Colon (tissue), 2 donors: ENCODE data around the gene TAS2R41.

Experiments used
- FAIRE-seq: peaks from 2 replicates; lab custom pipeline; 2012; peaks lifted over from hg19 to GRCh38; lab: Jason Lieb, UNC
- donor health status: control.
- donor health status: control.

Gene TAS2R41

DNA sequence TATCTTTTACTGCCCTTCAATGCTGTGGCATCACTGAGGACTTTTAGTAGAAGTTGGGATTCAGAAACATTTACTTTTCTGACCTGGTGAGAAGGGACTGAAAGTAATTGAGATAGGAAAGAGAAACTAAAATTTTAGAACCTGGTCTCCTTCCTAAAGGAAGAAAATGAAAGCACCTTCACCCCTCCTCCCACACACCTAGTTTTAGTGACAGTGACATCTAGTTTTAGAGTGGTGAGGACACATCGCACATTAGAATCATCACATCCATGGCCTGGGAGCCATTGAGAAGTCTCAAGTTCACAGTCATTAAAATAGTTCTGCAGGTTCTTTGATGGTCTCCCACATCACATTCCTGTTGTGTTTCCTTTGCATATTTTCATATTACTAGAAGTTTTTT, 16.1 kb downstream of the TAS2R41 start:
- no peak for FAIRE-seq

DNA sequence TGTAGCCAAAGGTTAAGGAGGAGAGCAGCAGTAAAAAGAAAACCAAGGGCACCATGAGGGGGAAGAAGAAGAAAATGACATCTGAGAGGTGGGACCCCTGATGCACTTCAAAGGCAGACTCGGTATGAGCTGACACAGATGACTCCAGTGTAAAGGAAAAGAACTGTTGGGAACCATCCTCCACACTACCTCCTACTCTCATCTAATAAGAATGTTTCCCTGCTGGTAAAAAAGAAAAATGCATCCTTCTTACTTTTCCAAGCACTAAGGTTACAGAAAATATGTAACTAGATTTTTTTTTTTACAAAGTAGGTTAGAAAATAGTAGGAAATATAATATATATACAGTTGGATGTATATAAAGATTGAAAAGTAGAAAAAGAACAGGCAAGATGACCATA, 16.9 kb downstream of the TAS2R41 start:
- no peak for FAIRE-seq

DNA sequence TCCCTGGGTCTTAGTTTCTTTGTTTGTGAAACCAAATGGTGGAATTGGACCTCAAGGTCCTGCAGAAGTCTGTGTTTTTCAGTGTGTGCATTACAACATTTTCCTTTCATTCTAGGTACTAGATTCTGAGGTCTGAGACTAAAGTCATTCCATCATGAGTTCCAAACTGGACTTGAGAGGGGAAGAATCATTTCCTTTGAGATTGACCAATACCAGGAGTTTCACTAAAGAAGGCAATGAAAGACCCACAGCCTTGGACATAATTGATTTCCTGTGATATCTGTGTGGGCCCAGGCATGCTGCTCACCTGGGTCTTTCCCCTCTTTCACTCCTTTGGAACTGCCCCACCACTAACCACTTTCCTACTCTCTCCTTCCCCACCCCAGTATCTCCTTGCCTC, 18.2 kb downstream of the TAS2R41 start:
- no peak for FAIRE-seq

DNA sequence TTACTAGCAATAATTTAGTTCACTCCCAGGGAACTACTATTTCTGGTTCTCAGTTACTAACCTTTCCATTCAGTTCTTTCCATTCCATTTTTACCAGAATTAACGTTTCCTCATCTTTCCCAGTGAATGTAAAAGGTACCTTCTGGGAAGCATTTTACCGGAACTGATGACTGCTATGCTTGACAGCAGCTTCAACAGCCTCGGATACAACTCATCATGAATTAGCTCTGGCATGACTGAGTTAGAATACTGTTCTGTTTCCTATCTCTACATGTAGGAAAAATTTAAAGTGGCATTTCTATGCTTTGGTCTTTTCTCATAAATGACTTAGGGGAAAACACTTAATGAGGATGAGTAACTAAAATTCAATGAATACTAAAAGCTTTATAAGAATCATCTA, 18.6 kb downstream of the TAS2R41 start:
- FAIRE-seq, result no peak

DNA sequence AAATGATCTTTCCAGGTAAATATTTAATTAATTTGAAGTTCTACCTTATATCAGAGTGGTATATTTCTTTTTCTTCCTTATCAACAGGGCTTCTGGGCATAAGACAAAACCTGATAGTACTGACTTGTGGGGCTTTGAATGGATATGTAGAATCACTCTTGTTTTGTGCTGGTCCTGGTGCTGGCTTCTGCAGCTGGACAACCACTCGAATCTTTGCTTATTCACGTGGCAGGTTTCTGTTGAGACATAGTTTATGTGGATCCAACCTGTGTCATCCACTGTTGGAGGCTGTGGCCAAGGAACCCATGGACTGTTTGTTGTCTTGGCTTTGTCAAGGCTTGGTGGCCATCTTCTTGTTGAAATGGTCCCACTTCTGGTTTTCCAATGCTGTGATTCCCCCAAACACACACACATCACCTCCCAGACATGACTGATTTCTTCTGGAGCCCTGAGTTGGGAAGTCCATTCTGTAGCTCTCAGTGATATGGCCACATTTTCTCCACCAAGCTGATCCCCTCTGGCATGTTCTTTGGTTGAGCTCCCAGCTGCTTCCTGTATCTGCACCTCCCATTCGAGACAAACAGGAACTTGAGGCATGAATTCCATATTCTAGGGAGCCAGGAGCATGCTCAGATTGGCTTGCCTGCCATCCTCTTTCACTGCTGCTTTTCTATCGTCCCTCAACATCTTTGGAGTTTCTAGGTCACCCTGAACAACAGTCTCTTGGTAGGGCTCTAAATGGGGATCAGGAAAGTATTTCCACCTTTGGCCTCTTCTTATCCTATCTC, 19.5 kb downstream of the TAS2R41 start:
- FAIRE-seq, result no peak

DNA sequence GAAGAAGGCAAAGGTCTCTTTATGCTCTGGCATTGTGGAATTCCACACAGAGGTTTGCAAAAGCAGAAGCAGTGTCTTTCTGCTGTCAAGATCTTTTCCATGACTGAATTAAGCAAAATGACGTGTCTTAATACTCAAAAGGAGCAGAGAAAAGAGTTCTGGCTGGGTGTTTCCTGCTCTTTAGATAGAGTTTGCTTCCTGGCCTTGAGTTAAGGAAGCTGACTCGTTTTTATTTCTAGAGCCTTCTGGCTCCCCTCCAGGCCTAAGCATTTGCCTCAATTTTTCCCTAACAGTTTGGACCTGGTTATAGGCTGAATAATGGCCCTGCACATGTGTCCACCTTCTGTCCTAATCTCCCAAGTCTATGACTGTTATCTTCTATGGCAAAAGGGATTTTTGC, 21.6 kb downstream of the TAS2R41 start:
- FAIRE-seq, result no peak

DNA sequence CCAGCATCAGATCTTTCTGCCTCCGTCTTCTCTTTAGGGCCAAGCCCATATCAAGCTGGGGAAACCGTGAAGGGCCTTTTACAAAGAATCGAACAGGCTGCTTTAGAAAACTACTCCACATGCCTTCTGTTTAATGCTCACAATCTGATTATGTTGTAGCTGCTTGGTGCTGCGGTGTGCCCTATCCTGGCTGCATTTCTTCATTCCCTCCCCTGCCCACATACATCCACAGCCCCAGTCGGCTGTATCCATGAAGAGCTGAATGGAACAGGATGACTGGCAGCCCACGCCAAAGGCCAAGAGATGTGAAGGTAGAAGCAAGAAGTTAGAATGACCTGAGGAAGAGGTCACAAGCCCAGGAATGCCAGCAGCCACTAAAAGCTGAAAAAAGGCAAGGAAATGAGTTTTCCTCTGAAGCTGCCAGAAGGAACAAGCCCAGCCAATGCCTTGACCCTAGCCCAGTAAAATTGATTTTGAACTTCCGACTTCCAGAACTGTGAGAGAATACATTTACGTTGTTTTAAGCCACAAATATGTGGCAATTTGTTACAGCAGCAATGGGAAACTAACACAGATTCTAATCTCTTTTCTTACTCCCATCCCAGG, 22.2 kb downstream of the TAS2R41 start:
- FAIRE-seq, result no peak

DNA sequence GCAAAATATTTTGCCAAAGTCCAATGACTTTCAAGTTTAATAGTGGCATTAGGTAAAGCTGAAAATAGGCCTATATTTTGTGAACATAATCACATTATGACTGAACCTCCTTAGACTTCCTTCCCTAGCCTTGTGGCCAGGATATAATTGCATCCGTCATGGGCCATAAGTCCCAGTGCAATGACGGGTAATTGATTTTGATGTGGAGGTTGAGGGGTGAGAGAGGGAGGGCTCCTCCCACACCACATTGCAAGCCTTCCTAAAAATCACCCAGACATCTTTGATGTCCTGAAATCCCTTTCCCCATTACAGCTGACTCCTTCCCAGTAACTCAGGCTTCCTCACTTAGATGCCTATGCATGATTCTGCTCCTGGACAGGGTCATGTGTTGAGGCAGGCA, 25.6 kb downstream of the TAS2R41 start:
- no peak for FAIRE-seq

DNA sequence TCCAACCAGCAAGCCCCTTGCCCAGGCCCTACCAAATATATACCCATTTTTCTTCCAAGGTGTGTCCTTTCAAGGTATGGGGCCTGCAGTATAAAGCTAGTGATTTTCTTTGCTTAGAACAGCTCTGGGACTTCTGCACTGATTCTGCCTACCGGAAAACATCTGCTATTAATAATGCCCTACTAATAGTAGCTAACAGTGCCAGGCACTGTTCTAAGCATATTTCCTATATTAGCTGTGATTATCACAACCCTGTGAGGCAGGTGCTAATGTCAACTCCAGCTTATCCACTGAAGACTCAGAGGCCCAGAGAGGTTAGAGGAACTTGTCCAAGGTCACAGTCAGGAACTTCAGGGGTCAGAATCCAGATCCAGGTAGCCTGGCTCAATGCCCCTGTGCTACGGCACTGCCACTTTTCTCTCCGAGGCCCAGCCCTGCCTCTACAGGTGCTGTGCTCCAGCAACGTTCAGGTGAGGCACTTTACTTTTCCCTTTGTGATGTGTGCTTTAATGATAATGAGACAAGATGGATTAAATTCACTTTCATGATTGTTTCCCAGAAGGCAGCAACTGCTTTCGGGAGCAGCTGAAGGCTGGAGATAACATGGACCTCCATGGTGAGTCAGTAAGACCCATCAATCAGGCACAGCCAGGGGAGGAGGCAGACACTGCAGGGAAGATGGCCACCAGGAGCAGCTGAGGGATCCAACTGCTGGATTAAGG, 26.7 kb downstream of the TAS2R41 start:
- no peak for FAIRE-seq

DNA sequence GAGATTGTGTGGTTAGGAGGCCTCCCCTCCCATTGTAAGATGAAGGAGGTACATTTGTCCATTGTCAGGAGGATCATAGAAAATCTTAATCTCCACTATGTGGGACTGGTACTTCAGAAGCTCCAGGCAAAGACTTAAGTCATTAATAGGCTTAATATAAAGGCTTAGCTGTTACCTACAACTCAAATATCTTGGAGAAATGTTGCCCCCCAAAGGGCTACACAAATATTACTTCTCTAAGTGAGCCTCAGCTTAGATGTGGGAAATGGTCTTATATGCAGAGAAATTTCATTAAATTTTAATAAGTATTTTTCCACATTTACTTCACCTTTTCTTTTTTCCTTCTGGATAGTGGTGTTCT, 27.2 kb downstream of the TAS2R41 start:
- no peak for FAIRE-seq

DNA sequence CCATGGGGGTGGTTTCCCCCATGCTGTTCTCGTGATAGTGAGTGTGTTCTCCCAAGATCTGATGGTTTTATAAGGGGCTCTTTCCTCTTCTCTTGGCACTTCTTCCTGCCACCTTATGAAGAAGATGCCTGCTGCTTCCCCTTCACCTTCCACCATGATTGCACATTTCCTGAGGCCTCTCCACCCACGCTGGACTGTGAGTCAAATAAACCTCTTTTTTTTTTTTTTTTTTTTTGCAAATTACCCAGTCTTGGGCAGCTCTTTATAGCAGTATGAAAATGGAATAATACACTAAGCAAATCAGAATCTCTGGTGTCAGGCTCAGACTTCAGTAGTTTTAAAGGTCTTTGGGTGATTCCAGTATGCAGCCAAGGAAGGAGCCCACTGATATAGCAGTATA, 28.2 kb downstream of the TAS2R41 start:
- FAIRE-seq, result no peak

DNA sequence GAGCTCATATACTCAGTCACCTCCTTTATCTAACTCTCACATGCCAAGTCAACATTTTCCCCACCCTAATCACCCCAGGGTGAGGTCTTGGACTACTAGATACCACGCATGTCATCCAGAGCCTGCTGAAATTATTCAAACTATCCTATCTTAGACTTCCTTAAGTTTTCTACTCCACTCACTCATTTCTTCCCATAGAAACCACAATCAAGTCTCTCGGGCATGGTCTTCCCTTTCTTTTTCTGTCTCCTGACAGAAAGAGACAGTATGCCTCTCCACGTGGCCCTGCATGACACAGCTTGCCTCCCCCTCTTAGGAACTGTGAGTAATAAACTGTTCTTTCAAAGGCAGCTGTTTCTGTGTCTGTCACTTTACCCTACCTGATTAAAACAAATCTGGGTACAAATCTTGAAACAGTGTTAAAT, 29.4 kb downstream of the TAS2R41 start:
- FAIRE-seq, result no peak

DNA sequence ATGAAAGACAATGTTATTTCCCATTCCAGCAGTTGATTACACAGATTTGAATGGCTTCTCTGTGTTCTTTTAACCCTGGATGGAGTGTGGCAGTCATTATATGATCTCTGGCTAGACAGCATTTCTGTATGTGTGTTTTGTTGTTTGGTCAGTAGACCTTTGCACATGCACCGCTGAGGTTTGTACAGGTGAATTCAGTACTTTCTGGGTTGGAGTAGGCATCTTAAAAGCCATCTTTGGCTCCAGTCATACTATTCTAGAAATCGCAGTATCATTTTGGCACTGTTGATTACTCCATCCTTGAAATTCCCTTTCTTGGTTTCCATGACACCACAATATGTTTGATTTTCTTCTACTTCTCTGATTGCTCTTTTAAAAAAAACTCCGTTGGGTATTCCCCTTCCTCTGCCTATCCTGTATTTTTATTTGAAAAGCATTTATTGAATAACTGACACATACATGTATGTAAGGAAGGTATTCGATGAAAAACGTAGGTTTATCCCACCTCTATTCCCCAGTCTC, 29.9 kb downstream of the TAS2R41 start:
- no peak for FAIRE-seq

DNA sequence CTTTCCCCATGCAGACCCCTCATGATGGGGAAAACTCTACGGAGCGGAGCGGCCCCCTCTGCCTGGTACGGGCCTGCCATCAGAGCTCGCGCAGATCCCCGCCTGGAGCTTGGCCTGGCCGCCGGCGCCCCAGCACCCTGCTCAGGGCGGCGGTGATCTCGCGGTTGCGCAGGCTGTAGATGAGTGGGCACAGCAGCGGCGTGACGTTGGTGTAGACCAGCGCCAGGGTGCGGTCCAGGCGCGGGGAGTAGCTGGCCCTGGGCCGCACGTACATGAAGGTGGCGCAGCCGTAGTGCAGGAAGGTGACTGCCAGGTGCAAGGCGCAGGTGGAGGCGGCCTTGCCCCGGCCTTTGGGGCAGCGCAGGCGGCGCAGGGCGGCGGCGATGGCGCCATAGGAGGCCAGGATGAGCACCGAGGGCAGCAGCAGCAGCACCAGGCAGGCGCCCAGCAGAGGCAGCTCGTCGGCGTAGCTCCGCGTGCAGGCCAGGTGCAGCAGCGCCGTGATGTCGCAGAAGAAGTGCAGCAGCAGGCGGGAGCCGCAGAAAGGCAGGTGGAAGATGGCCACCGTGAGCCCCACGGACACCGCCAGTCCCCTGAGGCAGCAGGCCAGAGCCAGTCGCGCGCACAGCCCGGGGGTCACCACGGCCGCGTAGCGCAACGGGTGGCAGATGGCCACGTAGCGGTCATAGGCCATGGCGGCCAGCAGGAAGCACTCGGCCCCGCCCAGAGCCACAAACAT, 33.4 kb downstream of the TAS2R41 start:
- no peak for FAIRE-seq

DNA sequence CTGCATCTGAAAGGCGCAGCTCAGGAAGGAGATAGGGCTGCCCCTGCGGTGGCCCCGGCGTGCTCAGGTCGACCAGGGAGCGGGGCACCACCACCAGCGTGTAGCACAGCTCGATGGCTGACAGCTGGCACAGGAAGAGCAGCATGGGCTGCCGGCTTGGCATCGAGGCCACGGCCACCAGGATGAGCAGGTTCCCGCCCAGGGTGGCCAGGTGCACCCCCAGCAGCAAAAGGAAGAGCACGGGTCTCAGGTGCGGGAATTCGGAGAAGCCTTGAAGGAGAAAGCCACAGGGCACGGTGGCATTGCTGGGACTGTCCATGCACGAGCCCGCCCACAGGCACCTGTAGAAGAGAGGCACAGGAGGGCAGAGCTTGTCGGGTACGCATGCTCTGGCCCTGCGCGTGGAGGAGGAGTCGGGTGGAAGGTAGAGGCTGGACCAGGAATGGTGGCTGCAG, 33.9 kb downstream of the TAS2R41 start:
- no peak for FAIRE-seq

DNA sequence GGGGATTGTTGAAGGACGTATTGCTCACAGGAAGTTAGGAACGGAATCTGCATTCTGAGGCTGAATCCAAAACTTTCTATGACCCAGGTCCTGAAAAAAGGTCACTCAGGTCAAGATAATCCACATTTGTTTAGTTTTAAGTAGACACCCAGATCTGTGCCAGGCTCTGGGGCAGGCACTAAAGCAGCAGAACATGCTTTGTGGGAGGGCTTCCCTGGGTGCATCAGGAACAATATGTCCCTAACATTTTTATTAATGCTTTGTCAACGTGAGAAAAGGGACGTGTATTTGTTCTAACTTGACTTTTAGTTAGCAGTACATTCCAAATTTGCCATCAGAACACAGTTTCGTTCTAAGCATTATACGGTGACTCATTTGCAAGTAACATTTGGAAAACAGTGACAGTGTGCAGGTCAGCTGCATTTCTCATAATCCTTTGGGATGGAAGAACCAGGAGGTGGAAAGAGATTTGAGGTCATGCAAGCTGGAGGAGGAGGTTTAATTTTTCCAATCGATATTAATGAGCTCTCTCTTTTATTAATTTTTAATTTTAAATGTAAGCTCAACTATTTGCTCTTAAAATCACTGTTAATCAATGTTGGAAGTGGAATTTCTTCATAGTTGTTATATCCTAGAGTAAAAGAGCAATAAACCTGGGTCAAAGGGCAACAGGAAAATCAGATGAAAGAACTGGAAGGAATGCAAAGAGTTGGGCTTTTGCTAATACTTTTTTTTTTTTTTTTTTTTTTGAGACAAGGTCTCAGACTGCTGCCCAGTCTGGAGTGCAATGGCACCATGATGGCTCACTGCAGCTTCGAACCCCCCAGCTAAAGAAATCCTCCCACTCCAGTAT, 35.0 kb downstream of the TAS2R41 start:
- no peak for FAIRE-seq

DNA sequence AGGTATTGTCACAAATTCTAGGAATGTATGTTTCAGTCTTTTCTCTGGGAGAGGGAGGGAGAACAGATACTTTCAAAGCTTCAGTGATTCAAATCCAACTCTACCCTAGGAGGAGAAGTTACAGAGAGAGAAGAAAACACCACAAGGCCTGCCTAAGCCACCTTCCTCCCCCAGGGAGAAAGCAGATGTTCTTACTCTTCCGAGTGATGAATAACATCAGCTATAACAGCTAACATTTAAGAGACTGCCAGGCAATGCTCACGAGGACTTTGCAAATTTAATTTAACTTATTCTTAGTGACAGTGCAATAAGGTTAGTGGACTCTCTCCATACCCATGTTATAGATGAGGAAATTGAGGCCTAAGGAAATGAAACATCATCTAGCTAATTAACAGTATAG, 36.8 kb downstream of the TAS2R41 start:
- FAIRE-seq, result no peak

DNA sequence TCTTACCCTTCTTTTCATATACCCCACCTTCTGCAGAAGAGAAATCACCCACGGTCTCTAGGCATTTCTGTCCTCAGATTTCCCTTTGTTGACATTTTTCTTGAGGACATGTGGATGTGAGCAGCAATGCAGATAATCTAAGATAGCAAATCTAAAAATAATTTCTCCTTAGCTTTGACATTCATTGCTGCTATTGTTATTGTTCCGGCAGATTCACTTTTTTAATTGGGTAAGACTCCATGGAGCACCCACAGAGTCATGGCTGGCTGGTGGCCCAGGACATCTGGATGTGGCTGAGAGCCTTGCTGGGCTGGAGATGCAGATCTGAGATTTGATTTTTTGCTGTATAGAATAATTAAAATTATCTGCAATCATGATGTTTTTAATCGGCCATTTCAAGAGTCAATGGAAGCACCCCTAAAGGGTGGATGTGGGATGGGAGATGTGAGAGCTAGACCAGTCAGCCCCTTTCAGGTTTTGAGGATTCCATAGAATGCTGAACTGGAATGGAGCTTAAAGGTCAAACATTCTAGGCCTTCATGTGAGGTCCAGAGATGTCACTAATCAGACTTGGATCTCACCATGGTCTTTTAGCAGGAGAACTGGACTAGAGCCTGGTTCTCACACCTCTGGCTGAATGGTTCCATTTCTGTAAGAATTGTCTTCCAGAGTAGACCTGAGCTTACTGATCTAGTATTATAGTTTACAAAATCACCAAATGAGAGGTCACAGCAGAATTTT, 37.5 kb downstream of the TAS2R41 start:
- no peak for FAIRE-seq

DNA sequence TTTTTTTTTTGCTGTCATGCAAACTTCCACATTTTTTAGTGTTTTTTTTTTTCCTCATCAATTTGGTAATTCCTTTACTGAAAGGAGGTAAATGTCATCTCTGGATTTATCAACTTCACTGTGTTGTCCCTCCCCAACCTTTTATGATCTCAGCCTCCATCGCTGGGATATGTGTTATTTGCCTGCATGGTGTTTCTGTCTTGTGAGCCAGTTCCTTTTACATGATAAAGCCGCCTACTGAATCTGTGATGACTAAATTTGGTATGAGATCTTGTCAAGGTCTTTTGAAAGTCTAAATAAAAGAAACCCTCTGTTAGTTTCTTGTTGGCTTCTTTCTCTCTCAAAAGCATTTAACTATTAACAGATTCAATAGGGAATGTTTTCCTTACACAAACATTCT, 39.3 kb downstream of the TAS2R41 start:
- FAIRE-seq, result no peak

DNA sequence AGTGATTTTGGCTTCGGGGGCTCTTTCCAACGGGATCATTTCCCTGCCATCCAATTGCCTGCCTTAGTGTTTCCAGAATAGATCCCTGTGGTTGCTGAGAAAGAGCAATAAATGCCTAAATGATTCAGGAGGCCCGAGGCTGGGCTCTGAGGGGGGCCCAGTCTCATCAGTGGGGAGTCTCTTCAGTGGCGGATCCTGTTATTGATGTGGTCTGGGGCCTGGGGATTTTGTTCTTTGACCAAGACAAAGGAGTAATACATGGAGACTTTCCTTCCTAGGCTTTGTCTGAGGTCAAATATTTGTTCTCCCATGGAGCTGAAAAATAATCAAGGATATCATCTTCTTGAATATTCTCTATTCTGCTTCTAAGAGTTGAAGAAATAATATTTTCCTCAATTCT, 40.8 kb downstream of the TAS2R41 start:
- no peak for FAIRE-seq

DNA sequence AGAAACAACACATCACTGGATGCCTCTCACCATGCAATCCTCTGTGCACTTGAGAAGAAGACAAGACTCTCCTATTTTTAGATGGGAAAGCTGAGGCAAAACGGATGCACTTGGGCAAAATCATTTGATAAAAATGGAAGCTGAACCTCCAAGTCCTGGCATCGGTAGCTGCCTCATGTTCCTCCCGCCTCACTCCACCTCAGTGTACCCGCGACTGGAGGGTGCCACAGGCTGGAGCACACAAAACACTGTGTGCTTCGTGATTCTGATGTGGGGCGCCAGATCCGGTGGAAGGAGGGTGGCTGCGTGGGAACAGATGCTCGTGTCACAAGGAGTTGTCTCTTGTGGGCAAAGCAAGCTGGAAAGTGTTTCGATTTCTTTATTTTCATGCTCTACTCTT, 41.3 kb downstream of the TAS2R41 start:
- no peak for FAIRE-seq
